Measurements from ENCODE around the gene SLC30A2. TPM values are rescaled to one million over a fixed set of nuclear protein-coding genes. Genes with fewer than 3 reads are reported as not detected.

SLC30A2 gene
- total RNA-seq, 2 donors from 2014 or later = not detected

GRCh38 chr1:25990702-25991395, 55.1 kb downstream of the SLC30A2 start:
- Mint-ChIP-seq H3K27me3 (no peaks in the 10 kb centered on the region), H3K4me1 (peaks cover 23% of the 10 kb centered on the region), H3K36me3 (ENCODE audit: low read depth) (peaks cover 5% of the 10 kb centered on the region), H3K4me3 (peak overlapping the region; percentile 93), H3K27ac (peak overlapping the region; percentile 88)
- no peaks in the 10 kb centered on the region for H3K9me3 ChIP-seq (ENCODE audit: control insufficient read depth, low read length, poor library complexity, severe bottlenecking)
- DNase-seq = peak in 1 of 3 donors; percentile 16
- peak; percentile 88 for ATAC-seq

- peaks cover 5% of the 10 kb centered on the region for H3K36me3 Mint-ChIP-seq (ENCODE audit: low read depth)
- peak overlapping the region; percentile 93 for H3K4me3 Mint-ChIP-seq
- no peaks in the 10 kb centered on the region for H3K9me3 ChIP-seq (ENCODE audit: control insufficient read depth, low read length, poor library complexity, severe bottlenecking)
- H3K27me3 Mint-ChIP-seq = no peaks in the 10 kb centered on the region
- no peak for DNase-seq
- H3K27ac Mint-ChIP-seq = peak overlapping the region; percentile 88
- peaks cover 27% of the 10 kb centered on the region for H3K4me1 Mint-ChIP-seq
- peak; percentile 12 for ATAC-seq
Observed at GRCh38 chr1:25990251-25990650, 55.7 kb downstream of the SLC30A2 start.

- H3K9me3 ChIP-seq (ENCODE audit: control insufficient read depth, low read length, poor library complexity, severe bottlenecking) = no peaks in the 10 kb centered on the region
- ATAC-seq = no peak
- Mint-ChIP-seq H3K36me3 (ENCODE audit: low read depth) (peaks cover 5% of the 10 kb centered on the region), H3K4me3 (peak overlapping the region; percentile 81), H3K4me1 (peaks cover 27% of the 10 kb centered on the region), H3K27me3 (no peaks in the 10 kb centered on the region), H3K27ac (peak overlapping the region; percentile 88)
- no peak for DNase-seq
Observed at GRCh38 chr1:25989440-25990234, 56.3 kb downstream of the SLC30A2 start.

- no peak for ATAC-seq
- no peaks in the 10 kb centered on the region for H3K9me3 ChIP-seq (ENCODE audit: control insufficient read depth, low read length, poor library complexity, severe bottlenecking)
- H3K4me1 Mint-ChIP-seq = peaks cover 24% of the 10 kb centered on the region
- no peaks in the 10 kb centered on the region for H3K27me3 Mint-ChIP-seq
- peaks cover 5% of the 10 kb centered on the region for H3K36me3 Mint-ChIP-seq (ENCODE audit: low read depth)
- no peak overlapping the region for H3K27ac Mint-ChIP-seq
- no peak overlapping the region for H3K4me3 Mint-ChIP-seq
- DNase-seq = no peak
Observed at GRCh38 chr1:25987951-25988350, 58.0 kb downstream of the SLC30A2 start.

Other genes starting within 250 kb of the SLC30A2 start
- 10 to 100 TPM; 24.5 to 25.2 TPM for gene SELENON, start 245.9 kb downstream of the SLC30A2 start, total RNA-seq
- 10 to 100 TPM; 30.4 to 37.4 TPM for gene MTFR1L, start 226.2 kb downstream of the SLC30A2 start, total RNA-seq
- under 1 TPM in 1 of 2 donors, not detected in 1; 0.31 TPM for gene AUNIP, start 186.7 kb downstream of the SLC30A2 start, total RNA-seq
- 1 to 10 TPM; 1.4 to 2.6 TPM for gene PAQR7, start 170.4 kb downstream of the SLC30A2 start, total RNA-seq
- 10 to 100 TPM in 1 of 2 donors, 1 to 10 TPM in 1; 9.3 to 13.8 TPM for gene STMN1, start 139.7 kb downstream of the SLC30A2 start, total RNA-seq
- gene PAFAH2, start 48.1 kb downstream of the SLC30A2 start, total RNA-seq = 1 to 10 TPM; 4.9 to 6.9 TPM
- not detected for gene EXTL1, start 24.3 kb downstream of the SLC30A2 start, total RNA-seq
- gene TRIM63, start 21.5 kb upstream of the SLC30A2 start, total RNA-seq = not detected
- 1 to 10 TPM; 6.8 to 7.6 TPM for gene PDIK1L, start 65.7 kb upstream of the SLC30A2 start, total RNA-seq
- gene FAM110D, start 113.0 kb upstream of the SLC30A2 start, total RNA-seq = not detected
- not detected for gene C1orf232, start 122.8 kb upstream of the SLC30A2 start, total RNA-seq
- 10 to 100 TPM; 15.6 to 15.9 TPM for gene ZNF593, start 123.8 kb upstream of the SLC30A2 start, total RNA-seq
- gene ZNF593OS, start 125.7 kb upstream of the SLC30A2 start, total RNA-seq = not detected
- 1 to 10 TPM; 3.8 to 5.4 TPM for gene CNKSR1, start 131.4 kb upstream of the SLC30A2 start, total RNA-seq
- not detected for gene CATSPER4, start 144.5 kb upstream of the SLC30A2 start, total RNA-seq
- 10 to 100 TPM; 12.5 to 14.3 TPM for gene CEP85, start 188.1 kb upstream of the SLC30A2 start, total RNA-seq
- 100 to 1,000 TPM; 361 to 435 TPM for gene SH3BGRL3, start 234.0 kb upstream of the SLC30A2 start, total RNA-seq